HG03342 (cell line): Measurements from ENCODE around the gene TECPR2.

Source experiments
- ATAC-seq: cut with Tn5 transposase; IDR thresholded peaks from one replicate; pipeline ENCODE4 v1.9.1; 2021; ENCODE audit warnings: mild to moderate bottlenecking, moderate library complexity; ENCODE audit not compliant: unreplicated experiment

Gene TECPR2

DNA sequence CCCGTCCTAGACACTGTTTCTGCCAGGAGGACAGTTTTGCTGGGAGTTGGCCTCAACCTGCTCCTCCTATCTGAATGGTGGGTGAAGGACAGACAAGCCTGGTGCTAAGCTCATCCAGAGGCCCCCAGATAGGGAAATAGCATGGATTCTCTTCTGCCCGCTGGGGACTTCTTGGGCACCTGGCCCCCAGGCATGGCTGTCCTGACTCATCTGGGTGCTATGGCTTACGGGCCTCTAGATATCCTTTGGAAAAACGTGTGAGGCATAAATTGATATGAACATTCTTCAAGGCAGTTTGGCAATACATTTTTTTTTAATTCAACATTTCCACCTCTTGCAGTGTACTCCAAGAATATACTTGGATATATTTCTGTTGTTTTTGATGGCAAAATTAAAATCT lies 8.6 kb downstream of the TECPR2 start:
- no peak for ATAC-seq

DNA sequence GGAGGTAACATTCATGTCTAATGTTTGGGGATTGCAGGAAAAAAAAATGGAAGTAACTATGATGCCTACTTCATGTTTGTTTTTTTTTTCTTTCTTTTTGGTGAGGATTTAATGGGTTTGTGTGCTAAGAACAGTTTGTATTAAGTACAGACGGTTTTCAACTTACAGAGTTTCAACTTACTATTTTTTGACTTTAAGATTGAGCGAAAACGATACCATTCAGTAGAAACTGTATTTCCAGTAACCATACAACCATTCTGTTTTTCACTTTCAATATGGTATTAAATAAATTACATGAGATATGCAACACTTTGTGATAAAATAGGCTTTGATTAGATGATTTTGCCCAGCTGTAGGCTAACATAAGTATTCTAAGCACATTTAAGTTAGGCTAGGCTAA lies 10.4 kb downstream of the TECPR2 start:
- ATAC-seq: no peak

DNA sequence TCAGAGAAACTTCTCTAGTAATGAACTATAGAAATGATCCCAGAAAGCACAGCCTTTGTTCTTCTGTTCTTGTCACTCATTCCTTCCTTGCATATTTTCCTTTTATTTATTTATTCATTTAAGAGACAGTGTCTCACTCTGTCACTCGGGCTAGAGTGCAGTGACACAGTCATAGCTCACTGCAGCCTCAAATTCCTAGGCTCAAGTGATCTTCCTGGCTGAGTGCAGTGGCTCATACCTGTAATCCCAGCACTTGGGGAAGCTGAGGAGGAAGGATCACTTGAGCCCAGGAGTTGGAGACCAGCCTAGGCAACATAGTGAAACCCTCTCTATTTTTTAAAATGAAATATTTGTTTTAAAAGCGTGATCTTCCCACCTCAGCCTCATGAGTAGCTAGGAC lies 11.5 kb downstream of the TECPR2 start:
- ATAC-seq: no peak

DNA sequence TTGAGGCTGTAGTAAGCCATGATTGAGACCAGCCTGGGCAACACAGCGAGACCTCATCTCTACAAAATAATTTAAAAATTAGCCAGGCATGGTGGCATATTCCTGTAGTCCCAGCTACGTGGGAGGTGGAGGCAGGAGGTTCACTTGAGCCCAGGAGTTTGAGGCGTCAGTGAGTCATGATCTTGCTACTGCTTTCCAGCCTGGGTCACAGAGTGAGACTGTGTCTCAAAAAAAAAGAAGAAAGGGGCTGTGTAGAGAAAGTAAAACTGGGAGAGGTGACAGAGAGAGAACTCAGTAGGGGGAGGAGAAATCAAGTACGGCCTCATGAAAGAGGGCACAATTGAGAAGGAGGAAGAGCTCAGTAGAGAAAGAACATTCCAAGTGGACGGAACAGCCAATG lies 12.4 kb downstream of the TECPR2 start:
- no peak for ATAC-seq

DNA sequence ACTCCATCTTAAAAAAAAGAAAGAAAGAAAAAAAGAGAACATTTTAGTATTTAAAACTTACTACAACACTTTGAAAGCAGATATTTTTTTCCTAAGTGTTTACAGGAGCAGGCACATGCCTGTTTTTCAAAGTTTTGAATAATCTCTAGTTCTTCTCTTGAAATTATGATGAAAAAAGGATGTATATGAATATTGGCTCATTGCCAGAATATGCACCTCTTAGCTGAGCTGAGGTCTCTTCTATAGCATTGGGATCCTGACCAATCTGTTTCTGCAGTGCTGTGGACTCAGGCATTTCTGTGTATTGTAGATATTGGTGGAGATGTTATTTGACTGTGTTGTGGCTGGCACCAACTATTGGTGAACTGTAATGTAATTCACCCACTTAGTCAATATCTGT lies 15.0 kb downstream of the TECPR2 start:
- ATAC-seq: no peak

DNA sequence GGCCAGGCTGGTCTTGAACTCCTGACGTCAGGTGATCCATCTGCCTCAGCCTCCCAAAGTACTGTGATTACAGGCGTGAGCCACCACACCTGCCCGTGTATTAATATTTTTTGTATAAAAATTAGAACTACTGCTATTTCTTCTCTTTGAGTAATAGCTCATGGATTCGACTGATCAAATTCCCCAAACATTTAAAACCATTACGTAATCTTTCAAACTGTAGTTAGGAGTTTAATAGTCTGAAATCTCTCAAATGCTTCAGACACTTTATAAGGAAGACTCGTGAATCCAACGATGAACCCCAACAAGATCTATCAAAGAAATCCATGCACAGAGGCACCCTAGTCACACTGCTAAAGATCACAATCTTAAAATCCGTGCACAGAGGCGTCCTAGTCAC lies 16.1 kb downstream of the TECPR2 start:
- no peak for ATAC-seq

DNA sequence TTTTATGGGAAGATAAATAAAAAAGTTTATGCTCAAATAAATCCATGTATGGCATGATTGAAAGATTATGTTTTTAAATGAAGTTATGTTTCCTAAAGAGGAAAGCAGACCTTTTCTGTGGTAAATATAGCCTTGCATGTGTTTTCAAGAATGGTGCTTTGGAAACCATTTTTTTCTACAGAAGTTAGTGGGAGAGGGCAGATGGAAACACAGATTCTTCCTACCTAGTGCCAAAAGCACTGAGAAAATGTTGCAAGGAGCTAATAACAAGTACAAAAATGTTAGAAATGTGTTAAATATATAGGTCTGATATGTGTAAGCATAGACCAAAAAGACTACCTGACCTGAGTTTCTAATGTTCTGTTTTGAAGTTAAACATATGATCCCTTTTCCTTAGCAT lies 24.3 kb downstream of the TECPR2 start:
- ATAC-seq: no peak

DNA sequence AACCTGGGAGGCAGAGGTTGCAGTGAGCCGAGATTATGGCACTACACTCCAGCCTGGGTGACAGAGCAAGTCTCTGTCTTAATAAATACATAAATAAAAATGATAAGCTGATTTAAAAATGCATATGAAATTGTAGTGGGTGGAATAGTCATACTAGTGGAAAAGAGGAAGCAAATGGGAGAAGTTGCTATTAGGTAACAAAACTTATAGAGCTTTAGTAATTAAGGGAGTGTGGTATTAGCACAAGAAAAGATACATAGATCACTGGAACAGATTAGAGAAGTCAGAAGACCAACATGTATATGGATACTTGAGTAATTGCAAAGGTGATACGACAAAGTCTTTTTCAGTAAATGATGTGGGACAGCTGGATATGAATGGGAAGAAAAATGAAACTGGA lies 26.5 kb downstream of the TECPR2 start:
- ATAC-seq: no peak

DNA sequence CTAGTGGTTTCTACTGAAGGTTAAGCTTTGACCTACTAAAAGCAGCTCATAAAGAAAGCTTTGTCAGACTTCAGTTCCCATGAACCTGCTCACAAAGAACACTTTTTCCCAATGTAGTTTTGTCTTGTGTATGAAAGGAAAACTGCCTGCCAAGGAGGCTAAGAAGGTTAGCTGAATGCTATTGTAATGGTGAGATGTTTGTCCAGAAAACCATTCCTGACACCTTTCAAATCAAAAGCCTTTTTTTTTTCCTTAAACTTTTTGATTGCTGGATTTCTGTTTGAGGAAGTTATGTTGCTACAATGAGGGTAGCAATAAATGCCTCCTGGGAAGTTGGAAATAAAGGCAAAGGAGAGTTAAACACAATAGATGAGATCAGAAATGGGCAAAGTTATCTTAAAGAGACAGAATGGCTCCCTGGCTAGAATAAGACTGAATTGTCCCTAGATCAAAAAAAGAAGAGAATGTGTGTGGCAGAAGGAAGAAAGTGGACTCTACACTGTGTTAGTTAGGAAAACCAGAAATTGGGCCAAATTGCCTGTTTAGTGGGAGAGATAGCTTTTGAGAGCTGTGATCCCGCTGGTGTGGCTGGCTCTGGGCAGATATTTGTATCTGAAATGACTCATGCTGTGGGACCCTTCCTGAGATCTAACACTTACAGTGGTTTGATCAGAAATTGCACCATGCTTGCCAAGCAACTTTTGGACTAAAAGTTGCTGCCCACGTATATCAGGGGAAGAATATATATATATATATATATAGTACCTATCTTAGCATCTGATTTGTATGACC lies 27.5 kb downstream of the TECPR2 start:
- ATAC-seq: no peak

DNA sequence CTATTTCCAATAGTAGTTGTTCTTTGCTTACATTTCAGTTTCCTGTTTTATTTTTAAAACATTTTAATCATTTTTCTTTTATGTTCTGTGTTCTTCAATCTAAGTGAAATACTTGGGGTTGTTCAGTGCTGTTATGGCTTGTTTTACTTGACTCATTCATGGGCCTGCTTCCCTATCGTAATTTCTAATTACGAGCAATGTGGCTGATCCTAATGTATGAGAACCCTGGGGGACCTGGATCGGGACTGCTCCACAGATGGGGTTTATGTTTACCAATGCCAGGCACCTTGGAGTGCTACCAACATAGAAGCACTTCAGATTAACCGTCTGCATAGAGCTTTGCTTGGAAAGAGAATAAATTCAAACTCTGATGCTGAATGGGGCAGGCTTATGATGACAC lies 29.8 kb downstream of the TECPR2 start:
- no peak for ATAC-seq

DNA sequence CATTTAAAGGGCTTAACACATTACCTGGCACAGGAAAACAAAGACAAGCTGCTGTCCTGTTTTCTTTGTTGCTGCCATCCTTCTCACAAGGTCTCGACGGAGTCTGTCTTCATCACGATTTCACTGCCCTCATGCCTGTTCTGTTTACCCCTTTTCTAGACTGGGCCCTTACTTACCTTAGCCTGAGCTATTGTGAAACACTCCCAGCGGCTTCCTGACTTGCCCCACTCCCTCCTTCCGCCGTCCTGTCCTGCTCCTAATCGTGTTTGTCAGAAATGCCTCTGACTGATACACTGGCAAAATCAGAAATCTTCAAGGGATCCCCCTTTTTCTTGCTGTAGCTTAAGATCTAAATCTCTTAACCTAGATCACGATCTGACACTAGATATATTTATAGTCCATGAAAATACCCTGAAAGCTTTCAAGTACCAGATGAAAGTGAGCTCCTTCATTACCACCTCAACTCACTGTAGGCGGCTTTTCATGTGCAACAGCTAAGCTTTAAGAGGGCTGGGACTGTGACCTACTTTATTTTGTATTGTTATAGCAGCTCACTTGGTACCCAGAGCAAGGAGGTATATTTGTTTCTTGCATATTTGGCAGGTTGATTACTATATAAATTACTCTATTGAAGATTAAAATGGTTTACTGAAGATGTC lies 32.1 kb downstream of the TECPR2 start:
- ATAC-seq: no peak

DNA sequence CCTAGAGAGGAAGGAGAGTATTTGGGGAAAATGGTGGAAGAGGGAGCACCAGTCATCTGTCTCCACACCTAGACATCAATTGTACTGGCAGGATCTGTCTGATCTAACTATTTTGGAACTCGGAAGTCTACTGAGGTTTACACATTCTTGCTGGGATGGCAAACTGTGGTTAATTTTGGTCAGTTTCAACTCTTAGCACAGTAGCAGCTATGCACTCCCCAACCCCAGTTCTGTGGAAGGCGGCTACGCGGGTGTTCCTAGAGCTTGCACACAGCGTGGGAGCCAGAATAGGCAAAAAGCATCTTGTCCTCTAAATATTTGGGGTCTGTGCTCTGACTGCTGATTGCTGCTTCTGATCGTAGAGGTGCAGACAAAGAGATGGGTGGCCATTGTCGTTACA lies 33.8 kb downstream of the TECPR2 start:
- ATAC-seq: no peak

DNA sequence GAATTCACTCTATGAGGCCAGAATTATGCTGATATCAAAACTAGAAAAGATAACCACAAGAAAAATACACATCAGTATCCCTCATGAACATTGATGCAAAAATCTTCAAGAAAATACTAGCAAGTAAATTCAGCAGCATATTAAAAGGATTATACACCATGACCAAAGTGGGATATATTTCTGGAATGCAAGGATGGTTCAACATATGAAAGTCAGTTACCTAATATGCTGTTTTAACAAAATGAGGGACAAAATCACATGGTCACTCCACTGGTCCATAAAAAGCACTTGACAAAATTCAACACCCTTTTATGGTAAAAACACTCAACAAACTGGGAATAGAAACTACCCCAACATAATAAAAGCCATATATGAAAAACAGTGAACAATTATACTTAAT lies 40.3 kb downstream of the TECPR2 start:
- ATAC-seq: no peak

DNA sequence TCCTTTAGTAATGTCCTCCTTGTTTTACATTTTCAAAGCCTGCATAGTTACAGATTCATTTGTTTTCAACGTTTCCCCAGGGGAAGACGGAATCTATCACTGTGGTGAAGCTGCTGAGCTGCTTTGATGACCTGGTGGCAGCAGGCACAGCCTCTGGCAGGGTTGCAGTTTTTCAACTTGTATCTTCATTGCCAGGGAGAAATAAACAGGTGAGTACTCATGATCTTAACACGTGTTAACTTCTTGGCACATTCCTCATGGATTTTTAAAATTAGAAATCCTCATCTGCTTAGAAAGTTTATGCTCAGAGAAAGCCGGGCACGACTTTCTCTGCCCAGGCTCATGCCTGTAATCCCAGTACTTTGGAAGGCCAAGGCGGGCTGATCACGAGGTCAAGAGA lies 44.5 kb downstream of the TECPR2 start:
- ATAC-seq: no peak

DNA sequence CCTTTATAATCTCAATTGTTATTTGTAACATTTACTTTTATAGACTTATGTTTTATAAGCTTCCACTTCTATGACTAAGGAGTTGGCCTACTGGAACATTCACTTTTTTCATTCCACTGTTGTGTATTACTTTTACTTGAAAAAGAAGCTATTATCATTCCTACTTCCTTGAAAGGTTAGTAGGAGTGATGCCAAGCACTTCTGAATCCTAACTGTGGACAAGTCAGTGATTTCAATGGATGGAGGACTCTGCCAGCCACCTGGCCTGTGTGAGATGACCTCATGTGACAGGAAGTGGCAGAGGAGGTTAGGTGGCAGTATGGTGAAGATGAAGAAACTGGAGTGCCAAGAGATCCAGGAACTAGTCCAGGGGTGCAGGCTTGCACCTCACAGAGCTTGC lies 46.0 kb downstream of the TECPR2 start:
- no peak for ATAC-seq

DNA sequence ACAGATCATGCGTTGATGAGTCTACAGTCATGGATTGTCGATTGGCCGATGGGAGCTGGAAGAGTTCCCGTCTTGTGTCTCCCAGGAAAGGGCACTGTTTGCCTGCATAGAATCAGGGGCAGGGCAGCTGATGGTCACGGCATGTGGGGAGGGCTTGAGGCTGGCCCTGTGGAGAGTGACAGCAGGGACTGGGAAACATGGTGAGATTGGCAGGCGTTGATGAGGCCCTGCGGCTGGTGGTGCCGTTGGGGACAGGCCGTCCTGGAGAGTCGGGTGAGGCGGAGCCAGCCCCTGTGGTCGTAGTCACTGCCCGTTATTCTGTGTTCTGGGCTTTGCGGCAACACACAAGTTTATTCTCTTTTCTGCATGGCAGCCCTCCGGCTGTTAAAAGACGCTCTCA lies 52.9 kb downstream of the TECPR2 start:
- no peak for ATAC-seq

DNA sequence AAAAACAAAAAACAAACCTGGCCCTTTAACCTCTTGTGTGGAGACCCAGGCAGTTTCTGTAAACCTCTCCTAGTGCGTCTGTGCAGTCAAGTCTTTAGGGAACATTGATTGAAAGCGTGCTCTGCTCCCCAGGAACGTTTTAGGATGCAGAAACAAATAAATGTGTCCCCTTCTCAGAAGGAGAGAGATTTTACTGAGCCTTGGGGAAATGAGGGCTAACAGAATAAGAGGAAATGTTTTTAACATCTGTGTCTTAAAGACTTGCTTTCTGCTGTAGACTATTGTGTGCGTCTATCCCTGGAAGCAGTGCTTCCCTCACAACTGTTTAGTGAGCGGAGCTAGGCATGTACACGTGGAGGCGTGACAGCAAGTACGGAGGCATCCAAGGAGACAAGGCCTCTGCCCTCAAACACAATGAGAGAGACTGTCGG lies 54.3 kb downstream of the TECPR2 start:
- ATAC-seq: no peak

DNA sequence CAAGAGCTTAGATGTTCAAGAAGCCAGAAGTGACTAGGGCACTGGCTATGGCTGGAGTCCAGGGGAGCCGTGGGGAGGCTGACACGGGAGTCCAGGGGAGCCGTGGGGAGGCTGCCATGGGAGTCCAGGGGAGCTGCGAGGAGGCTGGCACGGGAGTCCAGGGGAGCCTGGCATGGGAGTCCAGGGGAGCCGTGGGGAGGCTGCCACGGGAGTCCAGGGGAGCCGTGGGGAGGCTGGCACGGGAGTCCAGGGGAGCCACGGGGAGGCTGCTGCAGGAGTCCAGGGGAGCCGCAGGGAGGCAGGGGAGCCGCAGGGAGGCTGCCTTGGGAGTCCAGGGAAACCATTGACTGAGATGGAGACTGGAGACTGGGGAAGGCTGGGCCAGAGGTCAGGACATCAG lies 54.9 kb downstream of the TECPR2 start:
- ATAC-seq: no peak

DNA sequence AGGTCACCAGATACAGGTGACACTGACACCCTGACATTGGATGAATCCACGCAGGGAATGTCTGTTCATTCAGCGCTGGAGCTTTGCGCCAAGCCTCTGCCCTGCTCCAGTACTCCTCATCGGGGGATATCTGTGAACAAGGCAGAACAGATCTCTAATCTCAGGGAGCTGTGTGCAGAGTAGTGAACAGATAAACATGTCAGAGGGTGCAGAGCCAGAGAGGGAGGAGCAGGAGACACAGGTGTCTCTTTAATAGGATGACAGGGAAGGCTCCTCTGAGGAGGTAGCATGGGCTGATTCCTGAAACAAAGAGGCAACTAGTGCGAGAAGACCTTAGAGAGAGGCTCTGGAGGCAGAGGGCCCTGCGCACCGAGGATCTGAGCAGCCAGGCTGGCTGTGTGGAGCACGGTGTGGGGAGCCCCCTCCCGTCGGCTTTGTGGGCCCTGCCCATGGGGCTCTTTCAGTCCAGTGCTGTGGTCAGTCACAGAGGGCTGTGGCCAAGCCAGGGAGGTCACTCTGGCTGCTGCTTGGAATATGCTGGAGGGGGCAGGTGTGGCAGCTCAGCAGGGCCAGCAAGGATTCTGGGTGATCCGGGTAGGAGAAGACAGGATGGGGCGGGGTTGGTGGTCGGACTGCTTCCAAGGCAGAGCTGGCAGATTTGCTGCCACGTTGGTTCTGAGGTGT lies 55.6 kb downstream of the TECPR2 start:
- ATAC-seq: no peak

DNA sequence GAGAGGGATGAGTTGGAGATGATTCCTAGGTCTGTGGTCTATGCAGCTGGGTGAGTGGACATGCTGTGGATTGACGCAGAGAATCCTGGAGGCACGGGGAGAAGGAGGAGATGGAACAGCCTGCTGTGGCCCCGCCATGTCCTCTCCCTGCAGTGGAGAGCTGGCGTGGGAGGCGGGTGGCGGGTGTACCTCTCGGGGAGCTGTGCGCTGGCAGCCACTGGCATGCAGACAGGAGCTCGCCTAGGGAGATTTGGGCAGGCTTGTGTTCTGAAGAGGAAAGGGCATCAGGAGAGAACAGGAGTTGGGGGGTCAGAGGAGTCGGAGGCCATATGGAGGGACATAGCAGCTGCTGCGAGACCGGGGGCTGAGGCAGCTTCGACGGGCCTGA lies 56.1 kb downstream of the TECPR2 start:
- ATAC-seq: no peak

DNA sequence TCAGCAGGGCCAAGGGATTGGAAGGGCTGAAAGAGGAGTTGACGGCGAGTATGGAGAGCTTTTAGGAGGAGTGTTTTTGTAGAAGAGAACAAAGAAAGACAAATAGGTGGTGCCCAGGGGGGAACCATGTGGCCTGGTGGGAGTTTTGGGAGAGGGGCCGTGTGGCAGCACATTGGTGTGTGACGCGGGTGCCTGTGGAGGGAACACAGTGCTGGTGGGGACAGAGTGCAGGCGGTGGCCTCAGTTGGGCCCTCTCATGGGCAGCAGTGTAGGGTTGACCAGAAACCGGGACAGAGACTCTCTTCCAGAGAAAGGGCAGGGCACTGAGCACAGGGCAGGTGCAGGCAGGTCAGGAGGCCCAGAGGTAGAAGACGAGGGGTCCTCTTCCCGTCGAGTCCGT lies 56.5 kb downstream of the TECPR2 start:
- no peak for ATAC-seq

DNA sequence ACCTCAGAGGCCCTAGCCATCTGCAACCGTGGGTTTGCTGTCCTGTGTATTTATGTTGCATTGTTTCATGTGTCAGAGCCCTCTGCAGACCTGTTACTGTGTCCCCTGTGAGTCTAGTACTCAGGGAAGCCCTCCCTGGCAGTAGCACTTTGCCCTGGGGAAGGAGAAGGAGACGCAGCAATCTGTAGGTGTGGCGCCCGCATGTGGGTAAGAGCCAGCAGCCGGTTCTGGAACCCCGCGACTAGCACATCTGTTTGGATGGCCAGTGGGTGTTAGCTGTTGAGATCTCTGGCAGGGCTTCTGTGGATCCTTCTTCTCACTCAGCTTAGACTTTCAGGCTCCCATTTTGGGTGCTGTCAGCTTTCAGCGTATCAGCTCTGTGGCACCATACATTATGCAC lies 57.0 kb downstream of the TECPR2 start:
- no peak for ATAC-seq
